Stimulated activated CD4-positive, alpha-beta T cell treated with anti-CD3 and anti-CD28 coated beads, Interleukin-12 subunit alpha, Interleukin-12 subunit beta, amount 100 ng/mL, for 4 hours (primary cell): Measurements from ENCODE around the gene SFT2D3.

ENCODE experiments used
- DNase-seq: peaks from one replicate; pipeline ENCODE4 v3.0.0-alpha.2; 2020

Gene SFT2D3

DNA sequence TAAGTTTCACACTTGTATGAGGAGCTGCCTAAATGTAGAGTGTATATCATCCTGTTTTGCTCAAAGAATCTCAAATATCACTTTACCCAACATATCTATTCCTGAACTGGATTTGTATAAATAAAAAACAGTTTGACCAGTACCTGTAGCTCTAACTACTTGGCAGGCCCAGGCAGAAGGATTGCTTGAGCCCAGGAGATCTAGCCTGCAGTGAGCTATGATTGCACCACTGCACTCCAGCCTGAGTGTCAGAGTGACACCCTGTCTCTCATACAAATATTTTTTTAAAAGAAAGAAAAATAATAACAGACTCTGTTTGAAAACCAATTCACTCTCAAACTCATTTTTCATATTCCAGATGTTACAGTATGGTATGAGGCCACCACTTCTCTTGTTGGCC lies 18.2 kb upstream of the SFT2D3 start:
- no peak for DNase-seq

DNA sequence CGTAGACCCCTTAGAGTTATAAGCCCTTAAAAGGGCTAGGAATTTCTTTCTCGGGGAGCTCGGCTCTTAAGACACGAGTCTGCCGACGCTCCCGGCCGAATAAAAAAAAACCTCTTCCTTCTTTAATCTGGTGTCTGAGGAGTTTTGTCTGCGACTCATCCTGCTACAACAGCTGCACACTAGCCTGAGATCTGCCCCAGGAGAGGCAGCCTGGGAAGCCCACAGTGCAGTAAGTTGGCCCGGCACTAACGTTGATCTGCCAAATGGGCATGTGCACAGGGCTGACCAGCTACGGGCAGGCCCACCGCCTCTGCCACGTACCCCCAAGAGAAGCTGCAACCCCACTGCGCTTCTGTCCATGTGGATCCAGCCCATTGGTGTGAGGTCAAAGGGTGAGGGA lies 17.5 kb upstream of the SFT2D3 start:
- DNase-seq: no peak

DNA sequence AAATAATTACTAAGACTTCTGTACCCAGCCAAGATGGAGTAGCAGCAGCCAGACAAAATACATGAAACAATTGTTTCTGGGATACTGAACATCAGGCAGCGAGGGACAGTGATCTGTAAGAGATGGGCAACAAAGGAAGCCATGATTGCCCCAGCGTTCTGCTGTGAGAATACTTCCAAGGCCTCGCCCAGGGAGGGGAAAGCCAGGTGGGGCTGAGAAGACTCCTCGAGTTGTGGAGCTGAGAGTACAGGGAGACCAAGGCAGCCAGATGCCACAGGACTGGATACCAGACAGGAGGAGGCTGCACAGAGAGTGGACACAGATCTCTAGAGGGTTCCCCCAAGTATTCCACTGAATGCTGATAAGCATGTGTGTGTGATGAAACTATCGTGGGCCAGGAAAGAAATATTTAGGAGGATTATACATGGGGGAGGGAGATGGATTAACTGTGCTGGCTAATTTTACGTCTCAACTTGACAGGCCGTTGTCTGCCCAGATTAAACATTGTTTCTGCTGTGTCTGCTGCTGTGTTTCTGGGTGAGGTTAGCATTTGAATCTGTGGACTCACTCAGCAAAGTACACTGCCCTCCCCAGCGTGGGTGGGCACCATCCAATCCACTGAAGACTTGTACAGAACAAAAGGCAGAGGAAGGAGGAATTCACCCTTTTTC lies 15.8 kb upstream of the SFT2D3 start:
- DNase-seq: no peak

DNA sequence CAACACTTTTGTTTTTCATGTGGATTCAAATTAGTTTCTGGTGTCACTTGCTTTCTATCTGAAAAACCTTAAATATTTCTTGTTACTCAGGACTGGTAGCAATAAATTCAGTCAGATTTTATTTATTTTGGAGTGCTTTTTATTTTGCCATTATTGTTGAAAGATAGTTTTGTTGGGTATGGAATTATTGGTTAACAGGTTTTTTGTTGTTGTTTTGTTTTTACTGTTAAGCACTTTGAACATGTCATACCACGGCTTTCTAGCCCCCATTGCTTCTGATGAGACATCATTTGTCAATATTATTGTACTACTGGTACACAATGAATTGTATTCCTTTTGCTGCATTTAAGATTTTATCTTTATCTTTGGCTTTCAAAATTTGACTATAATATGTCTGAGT lies 12.9 kb upstream of the SFT2D3 start:
- DNase-seq: no peak

DNA sequence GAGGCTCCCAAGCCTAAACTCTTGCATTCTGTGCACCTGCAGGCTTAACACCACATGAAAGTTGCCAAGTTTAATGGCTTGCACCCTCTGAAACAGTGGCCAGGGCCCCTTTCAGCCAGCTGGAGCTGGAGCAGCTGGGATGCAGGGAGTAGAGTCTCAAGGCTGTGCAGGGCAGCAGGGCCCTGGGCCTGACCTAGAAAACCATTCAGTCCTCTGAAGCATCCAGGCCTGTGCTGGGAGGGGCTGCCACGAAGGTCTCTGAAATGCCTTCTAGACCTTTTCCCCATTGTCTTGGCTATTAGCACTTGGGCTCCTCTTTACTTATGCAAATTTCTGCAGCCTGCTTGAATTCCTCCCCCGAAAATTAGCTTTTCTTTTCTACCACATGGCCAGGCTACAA lies 10.6 kb upstream of the SFT2D3 start:
- no peak for DNase-seq

DNA sequence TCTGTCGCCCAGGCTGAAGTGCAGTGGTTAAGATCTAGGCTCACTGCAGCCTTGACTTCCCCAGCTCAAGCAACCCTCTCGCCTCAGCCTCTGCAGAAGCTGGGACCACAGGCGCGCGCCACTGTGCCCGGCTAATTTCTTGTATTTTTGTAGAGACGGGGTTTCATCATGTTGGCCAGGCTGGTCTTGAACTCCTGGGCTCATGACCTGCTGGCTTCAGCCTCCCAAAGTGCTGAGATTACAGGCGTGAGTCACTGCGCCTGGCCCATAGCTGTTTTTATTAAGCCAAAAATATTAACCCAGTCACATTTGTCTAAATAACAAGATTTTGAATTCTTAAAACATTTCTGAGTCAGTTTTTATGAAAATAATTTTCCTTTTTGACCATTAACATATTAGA lies 6.3 kb upstream of the SFT2D3 start:
- DNase-seq: no peak

DNA sequence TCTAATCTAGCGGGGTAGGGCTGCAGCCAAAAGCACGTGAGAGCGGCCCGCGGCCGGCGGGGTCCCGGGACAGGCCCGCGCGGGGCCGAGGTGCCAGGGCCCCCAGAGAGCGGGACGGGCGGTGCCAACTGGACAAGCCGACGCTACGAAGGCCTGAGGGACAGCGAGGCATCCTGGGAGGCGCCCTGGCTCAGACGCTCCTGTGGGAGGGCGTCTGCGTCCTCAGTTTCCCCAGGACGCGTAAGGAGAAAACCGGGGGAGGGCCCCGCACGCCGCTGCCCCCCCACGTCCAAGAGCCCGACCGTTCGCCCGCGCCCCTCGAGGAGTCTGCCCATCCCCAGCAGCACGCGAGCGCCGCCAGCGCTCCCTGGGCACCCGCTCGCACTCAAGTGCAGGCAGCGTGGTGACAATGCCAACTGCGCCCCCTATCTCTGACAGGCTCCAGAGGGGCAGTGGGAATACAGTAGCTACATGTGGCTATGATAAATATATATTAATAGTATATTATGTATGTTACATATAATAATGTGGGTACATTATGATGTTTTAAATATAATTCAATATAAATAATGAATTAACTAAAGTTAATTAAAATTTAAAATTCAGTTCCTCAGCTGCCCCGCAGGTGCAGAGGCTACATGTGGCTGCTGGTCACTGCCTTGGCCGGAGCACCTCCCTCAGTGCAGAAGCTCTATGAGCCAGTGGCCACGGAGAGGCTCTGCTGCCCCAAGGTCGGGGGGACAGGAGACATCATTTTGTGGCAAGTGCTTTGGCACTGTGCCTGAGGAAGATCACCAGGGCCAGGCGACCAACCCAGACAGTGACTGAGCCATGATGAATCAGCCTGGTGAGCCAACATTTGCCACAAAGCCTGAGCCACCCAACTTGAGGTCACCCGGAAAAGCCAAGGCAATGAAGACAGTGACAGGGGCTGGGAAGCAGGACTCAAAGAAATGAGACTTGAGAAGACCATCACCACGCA lies 5.5 kb upstream of the SFT2D3 start:
- peak; percentile 54 for DNase-seq

DNA sequence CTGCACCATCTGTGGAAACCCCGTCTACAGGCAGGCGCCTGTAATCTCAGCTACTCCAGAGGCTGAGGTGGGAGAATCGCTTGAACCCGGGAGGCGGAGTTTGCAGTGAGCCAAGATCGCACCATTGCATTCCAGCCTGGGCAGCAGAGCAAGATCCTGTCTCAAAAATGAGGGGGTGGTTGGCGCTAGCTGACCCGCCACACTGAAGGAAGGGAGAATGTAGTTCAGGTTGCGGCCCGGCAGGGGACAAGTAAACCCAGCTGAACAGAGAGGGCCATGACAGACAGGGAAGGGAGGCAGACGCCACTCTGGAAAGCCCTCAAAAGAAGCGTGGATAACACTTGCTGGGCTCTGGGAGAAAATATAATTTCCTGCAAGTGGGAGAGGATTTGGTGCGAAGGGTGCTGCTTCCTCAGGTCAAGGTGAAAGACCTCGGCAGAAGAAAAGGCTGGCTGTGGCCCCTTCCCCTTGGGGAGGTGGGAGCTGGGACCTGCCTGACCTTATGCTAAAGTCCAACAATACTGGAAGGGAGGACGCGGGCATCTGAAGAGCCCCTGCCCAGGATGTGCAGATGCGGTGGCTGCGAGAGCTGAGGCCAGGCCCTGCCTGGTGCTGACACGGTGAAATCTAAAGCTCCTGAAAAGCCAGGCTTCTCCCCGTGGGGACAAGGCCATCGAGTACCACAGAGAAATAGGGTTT lies 3.7 kb upstream of the SFT2D3 start:
- DNase-seq: no peak

DNA sequence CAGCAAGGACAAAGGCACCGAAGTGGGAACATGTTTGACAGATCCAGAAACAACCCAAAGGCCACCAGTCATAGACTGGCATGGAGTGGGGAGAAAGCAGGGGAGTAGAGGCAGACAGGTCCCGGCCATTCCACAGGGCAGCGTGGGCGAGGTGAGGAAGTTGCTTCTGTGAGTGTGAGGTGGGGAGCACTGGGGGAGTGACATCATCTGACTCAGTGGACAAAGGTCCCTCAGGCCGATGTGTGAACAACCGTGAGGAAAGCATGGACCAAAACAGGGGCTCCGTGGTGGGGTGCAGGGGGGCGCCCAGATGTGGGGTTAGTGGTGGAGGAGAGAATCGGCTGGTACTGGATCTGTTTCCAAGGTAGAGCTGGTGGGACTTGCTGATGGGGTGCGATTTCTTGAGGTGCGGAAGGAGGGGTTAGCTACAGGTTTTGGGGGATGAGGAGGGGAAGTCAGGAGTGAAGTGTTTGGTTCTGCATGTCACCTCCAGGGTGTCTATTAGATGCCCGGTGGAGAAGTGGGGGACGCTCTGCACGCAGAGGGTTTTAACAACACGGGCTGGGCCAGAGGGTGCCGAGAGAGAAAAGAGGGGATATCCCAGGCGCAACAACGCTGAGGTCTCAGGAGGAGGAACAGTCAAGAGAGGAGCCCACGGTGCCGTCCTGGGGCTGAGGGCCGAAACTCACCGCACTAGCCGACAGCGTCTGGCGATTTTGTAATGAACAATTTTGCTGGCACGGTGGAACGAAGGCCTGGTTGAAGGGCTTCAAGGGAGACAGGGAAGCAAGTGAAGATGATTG lies 2.5 kb upstream of the SFT2D3 start:
- no peak for DNase-seq

DNA sequence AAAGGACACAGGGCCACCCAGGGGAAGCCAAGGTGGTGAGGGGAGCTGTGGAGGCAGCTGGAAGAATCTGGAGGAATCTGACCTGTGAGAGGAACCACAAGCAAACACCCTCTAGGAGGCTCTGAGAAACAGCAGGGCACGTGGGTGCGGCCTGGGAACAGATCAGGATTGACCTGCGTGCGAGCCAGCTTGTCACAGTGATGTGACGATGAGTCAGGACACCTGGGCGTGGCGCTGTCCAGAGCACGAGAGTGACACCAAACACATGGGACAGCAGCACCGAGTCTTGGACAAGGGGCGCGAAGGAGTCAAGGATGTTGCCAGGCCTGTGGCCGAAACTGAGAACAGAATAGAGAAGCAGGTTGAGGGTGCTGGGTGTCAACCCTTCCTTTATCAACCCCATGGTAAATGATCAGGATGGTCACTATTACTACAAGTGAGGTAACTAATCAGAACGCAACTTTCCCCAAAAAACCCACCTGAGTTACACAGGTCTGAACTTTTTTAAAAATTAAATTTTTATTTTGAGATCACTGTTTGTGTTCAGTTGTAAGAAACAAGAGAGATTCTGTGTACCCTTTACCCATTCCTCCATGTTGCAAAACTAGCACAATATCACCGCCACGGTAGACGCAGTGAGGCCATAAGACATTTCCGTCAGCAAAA lies 637 bp upstream of the SFT2D3 start:
- no peak for DNase-seq

DNA sequence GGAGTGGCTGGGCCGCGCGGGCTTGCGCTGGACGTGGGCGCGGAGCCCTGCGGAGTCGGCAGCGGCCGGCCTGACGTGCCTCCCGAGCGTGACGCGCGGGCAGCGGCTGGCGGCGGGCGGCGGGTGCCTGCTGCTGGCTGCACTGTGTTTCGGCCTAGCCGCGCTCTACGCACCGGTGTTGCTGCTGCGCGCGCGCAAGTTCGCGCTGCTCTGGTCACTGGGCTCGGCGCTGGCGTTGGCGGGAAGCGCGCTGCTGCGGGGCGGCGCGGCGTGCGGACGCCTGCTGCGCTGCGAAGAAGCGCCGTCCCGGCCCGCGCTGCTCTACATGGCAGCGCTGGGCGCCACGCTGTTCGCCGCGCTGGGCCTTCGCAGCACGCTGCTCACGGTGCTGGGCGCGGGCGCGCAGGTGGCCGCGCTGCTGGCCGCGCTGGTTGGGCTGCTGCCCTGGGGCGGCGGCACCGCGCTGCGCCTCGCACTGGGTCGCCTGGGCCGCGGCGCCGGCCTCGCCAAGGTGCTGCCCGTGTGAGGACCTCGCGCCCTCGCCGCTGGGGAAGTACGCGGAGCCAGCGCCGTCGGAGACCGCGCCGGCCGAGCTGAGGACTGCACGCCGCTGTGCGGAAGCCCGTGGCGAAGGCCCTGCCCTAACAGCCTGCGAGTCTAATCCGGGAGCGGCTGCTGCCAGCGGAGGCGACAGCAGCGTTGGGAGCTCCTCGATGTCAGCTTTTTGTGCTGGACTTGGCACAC lies 526 bp downstream of the SFT2D3 start:
- peak; percentile 72 for DNase-seq

DNA sequence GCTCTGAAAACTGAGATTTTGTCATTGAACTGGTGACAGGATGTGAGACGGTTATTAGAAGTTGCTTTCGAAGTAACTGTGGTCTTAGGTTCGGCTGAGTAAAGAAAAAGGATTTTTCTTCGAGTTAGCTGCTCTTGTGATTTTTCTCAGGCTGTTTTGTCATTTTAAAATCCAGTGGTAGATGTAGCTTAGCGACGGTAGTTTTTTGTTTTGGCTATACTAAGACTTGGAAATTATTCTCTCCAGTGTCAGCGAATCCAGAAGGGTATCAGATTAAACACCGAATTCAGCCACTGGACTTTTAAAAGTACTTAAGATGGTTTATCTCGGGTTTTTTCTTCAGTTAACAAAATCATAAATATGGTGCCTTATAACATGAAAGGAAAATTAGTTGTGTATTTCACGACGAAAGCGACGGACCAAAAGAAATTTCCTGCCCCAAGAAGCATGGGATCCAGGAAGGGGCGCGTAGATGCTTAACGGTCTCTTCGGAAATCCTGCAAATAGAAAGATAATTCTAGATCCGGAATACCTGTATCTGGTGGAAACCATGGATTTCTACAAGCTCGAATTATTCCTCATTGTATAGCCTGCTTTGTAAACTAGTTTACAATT lies 1.2 kb downstream of the SFT2D3 start:
- no peak for DNase-seq

DNA sequence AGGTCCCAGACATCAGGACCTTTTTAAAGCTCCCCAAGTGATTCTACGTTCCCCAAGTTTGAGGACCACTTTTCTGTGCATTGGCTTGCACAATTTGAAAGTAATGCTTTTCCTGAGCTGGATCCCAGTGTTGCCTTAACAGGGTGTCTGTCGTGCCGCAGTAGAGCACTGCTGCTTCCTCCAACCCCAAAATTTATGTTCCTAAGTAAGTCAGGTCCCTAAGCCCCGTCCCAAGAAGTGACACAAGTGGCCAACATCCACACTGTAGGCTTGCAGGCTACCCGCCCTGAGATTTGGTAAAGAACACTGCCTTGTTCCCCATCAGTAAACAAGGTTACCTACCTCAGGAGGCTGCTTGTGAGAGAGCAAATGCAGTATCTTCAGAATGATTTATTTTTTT lies 2.0 kb downstream of the SFT2D3 start:
- no peak for DNase-seq

DNA sequence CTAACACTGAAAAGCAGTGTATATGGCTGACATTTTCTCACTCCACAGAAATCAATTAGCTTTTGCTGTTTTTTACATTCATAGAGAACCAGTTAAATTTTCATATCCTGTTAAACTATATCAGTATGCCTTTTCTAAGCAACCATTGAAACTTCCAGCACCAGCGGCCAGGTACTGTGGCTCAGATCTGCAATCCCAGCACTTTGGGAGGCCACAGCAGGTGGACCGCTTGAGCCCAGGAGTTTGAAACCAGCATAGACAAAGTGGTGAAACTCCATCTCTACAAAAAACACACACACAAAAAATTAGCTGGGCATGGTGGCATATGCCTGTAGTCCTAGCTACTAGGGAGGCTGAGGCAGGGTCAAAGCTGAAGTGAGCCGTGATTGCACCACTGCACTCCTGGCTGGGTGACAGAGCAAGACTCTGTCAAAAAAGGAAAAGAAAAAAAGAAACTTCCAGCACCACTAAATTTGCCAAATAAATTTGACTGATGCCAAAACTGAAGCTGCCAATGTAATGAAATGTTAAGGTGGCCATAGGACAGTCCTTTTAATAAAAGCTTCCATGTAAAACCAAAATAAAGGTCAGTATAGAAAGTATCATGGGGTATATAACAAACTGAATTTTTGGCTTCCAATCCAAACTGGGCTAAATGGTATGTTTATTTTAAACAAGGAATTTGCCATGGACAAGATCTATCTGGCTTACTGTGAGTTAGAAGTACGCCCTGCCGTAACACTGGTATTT lies 3.5 kb downstream of the SFT2D3 start:
- DNase-seq: no peak

DNA sequence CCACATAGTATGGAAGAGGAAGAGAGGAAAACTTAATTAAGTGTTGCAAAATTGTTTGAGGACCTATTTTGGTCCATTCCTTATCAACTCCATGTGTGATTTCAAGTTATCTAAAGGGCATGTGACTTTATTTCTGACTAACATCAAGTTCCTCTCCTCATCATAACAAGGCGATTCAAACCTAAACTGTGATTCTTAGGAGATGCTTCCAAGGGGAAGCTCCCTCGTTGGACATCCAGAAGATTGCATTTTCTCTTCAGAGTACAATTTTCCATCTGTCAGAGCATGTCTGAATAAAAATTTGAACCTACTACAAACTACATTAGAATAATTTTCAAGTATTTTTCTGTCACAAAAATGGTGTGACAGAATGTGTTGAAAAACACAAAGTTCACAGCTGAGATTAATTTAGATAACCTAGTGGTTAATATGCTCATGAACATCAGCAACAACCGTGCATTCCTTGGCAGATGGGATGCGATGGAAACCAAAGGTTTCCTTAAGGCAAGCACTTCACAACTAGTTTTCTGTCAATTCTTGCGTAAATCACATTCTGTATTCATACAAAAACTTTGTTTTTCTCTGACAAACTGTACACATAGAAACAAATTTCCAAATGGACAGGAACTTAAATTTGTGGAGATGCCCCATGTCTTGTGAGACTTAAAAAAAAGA lies 4.2 kb downstream of the SFT2D3 start:
- no peak for DNase-seq

DNA sequence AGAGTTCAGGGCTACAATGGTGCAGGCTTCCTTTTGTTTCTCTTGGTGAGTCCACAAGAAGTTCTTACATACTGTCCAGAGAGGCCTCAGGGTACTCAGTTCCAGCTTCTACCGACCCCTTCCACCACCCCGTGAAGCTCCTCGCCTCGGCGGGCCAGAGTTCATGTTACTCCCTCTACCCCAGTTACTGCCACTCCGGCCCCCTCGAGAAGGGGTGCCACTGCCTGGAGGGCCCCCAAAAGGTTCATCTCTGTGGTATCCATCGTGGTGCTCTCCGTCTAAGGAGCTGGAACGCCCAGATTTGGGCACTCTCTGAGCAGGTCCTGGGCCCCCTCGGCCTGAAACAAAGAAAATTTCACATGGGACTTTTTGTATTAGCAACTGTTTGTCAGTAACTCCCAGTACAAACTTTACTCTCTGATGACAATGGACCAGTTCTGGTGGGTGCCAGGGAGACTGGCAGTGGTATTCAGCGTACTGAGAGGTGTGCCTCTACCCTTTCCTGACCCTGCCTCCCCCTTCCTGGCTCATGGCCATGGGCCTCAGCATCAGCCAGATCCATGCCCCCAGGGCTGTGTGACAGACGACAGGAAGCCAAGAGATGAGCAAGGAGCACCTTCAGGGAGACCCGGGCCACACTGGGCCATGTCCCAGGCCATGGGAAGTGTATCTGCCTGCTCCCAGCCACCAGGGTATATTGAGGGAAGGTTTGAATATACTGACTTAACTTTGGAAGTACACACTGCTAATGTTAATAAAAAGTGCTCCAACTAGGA lies 5.1 kb downstream of the SFT2D3 start:
- DNase-seq: no peak

DNA sequence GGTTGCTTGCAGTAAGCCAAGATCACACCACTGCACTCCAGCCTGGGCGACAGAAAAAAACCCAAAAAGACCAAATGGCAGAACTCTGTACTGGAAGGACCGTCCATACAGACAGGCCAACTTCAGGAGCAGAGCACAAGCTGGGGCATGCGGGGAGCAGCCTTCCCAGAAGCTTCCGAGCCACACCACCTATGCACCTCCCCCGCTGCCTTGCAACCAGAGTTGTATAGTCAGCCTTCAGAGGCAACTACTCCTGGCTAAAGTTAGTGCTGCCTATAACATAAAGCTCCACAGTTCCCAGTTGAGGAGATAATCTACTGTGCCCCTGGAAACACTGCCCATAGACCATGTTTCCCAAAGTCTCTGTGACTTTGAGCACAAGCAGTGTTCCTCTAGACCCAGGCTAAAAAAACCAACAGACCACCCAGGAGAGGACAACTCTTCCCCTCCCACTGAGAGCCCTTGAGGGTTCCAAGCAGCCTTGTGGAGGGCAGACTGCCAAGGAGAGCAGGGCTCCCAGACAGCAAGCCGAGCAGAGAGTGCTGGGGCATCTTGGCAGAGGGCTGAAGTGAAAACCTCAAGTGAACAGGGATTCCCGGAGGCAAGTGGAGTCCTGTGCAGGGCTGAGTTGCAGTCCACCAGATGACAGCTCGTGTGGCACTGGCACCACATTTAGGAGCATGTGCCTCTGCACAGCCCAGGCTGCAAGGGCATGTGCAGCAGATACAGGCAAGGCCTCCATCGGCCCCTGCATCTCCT lies 6.8 kb downstream of the SFT2D3 start:
- no peak for DNase-seq

DNA sequence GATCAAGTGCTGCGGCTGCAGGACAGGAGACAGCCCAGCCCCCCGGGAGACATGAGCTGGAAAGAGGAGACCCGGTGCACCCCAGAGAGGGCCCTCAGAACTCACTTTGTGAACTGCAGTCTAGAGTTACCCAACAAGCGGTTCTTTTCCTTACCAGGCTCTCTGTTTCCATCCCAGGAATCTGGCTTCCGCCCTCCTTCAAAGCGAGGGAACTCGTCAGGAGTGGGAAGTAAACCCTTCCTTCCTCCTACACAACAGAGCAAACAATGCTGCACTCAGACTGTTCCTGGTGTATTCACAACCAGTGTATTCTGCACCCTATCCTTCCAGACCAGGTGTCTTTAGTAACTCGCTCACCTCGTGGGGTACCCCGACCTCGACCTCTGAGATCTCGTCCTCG lies 8.0 kb downstream of the SFT2D3 start:
- DNase-seq: no peak
